D721Med (cell line): ENCODE data around the gene CRHR1.
A peak's percentile ranks its signal among the peaks of the same experiment; 100 is the strongest.

ENCODE experiments used
- DNase-seq: peaks from one replicate; pipeline ENCODE4 v3.0.0; 2011; ENCODE audit warnings: low spot score; ENCODE audit not compliant: insufficient read length
- FAIRE-seq: peaks from 2 replicates; lab custom pipeline; 2011; peaks lifted over from hg19 to GRCh38; lab: Jason Lieb, UNC
- TF ChIP-seq, protein P1 (sequence below): IDR thresholded peaks from 2 replicates; pipeline ENCODE4 v1.5.1; 2012; ENCODE audit warnings: mild to moderate bottlenecking, control low read depth; ENCODE audit not compliant: insufficient read depth; ENCODE audit errors: missing control alignments

Gene CRHR1

DNA sequence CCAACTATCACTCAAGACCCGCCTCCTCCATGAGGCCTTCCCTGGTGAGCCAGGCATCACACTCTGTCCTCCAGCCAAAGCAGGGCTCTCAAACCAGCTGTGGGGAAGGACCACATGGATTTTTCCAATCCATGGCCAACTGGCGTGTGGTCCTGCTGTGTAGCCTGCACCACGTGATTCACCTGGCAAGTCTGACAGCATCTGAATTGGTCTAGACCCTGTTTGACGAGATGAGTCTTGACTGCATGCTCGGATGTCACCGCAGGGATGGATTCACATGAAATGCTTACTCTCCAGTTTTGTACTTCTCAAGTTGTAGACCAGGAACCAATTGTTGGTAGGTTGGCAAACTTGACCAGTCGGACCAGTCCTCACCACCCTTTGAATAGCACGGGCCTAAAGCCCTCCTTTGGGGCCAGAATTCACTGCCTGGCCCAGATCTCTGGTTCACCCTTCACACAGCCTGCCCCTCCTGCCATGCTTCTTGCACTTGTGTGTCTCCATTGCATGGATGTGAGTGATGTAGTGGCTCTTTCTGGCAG lies 9.9 kb downstream of the CRHR1 start:
- DNase-seq (no peak), FAIRE-seq (no peak)
- TF ChIP-seq, protein P1, sequence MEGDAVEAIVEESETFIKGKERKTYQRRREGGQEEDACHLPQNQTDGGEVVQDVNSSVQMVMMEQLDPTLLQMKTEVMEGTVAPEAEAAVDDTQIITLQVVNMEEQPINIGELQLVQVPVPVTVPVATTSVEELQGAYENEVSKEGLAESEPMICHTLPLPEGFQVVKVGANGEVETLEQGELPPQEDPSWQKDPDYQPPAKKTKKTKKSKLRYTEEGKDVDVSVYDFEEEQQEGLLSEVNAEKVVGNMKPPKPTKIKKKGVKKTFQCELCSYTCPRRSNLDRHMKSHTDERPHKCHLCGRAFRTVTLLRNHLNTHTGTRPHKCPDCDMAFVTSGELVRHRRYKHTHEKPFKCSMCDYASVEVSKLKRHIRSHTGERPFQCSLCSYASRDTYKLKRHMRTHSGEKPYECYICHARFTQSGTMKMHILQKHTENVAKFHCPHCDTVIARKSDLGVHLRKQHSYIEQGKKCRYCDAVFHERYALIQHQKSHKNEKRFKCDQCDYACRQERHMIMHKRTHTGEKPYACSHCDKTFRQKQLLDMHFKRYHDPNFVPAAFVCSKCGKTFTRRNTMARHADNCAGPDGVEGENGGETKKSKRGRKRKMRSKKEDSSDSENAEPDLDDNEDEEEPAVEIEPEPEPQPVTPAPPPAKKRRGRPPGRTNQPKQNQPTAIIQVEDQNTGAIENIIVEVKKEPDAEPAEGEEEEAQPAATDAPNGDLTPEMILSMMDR: no peak

- TF ChIP-seq, protein P1: peak; percentile 34
- DNase-seq (no peak), FAIRE-seq (no peak)
Observed at GRCh38 chr17:45794840-45795239, 10.7 kb downstream of the CRHR1 start.

DNA sequence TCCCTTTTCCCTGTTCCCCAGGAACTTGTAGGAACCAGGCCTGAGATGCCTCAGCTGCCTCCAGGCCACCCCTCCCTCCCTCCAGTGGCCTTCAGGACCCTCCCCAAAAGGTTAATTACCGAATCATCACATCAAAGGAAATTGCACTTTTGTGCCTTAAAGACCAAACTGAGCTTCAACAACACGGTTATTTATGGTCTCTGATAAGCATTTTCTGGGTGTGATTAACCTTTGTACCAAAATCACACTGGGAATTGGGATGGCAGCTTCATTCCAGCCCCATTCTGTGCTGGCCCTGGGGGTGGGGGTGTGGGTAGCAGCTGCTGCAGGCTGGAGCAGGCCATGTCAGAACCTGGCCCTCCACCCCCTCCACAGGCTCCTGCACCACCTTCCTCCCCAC lies 16.7 kb downstream of the CRHR1 start:
- TF ChIP-seq, protein P1: no peak
- FAIRE-seq (no peak), DNase-seq (no peak)

DNA sequence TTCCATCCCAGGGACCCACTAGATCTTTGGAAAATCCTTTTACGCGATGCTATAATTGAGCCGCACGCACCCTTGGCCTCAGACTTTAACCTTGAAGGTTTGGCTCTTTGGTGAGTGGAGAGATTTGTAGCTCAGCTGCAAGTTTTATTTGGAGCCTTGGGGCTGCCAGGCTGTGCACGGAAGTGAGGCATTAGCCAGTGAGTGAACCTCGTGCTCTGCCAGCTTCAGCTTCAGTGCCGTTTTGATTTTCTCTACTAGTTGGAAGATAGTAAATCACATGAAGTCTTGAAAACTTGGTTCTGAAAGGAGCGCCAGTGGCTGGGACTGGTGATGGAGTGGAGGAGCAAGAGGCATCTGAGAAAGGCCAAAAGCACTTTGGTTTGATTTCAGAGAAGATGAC lies 17.3 kb downstream of the CRHR1 start:
- DNase-seq (no peak), FAIRE-seq (no peak)
- TF ChIP-seq, protein P1: no peak

- TF ChIP-seq, protein P1: no peak
- DNase-seq (no peak), FAIRE-seq (no peak)
Observed at GRCh38 chr17:45808845-45809244, 24.7 kb downstream of the CRHR1 start.

DNA sequence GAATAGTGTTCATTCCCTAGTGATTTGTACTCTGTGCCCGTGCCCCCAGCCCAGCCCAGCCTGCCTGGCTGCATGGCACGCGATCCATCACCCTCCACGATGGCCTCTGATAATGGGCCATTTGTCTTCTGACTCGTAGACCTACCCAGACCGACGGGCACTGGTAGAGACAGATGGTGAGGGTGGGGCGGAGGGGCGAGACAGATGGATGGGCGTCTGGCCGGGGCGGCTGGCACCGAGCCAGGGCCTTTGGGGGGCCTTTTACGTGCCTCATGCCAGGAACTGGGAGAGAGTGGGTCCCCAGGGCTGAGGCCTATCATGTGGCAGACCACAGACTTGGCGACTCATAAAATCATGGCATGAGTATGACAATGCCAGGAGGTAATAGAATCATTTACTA lies 25.4 kb downstream of the CRHR1 start:
- TF ChIP-seq, protein P1: no peak
- FAIRE-seq (no peak), DNase-seq (no peak)

GRCh38 chr17:45812102-45812501 lies 28.0 kb downstream of the CRHR1 start:
- TF ChIP-seq, protein P1: peak; percentile 50
- DNase-seq (no peak), FAIRE-seq (no peak)
